IMR-90 (cell line): ENCODE measurements around the gene PPP1R9B.

Experiments
- CEBPB ChIP-seq: IDR thresholded peaks from 2 replicates; pipeline ENCODE4 v1.6.1; 2012; ENCODE audit warnings: low read depth, low read length, improper control_type of control experiment
- CTCF ChIP-seq: conservative IDR thresholded peaks from 2 replicates; pipeline ENCODE4 v1.5.1; 2012; ENCODE audit warnings: mild to moderate bottlenecking, low read depth, low read length, improper control_type of control experiment
- MAFK ChIP-seq: IDR thresholded peaks from 2 replicates; pipeline ENCODE4 v1.6.1; 2012; ENCODE audit warnings: low read depth, low read length, improper control_type of control experiment
- NFE2L2 ChIP-seq: fragments of 150-350 bp; IDR thresholded peaks from 2 replicates; pipeline ENCODE4 v1.6.1; 2016; ENCODE audit warnings: low read depth, mild to moderate bottlenecking, low read length
- POLR2A ChIP-seq: IDR thresholded peaks from 2 replicates; pipeline ENCODE4 v1.6.1; 2012; ENCODE audit warnings: mild to moderate bottlenecking, low read depth, low read length
- RAD21 ChIP-seq: IDR thresholded peaks from 2 replicates; pipeline ENCODE4 v1.6.1; 2012; ENCODE audit warnings: low read length, improper control_type of control experiment
- RCOR1 ChIP-seq: IDR thresholded peaks from 2 replicates; pipeline ENCODE4 v1.6.1; 2012; ENCODE audit warnings: mild to moderate bottlenecking, low read length, improper control_type of control experiment; ENCODE audit not compliant: insufficient replicate concordance
- SMC3 ChIP-seq: fragments of 150-350 bp; IDR thresholded peaks from 2 replicates; pipeline ENCODE4 v1.6.1; 2016; ENCODE audit warnings: low read depth, mild to moderate bottlenecking, antibody characterized with exemption, low read length, moderate library complexity
- TF ChIP-seq, protein P1 (sequence below): fragments of 150-350 bp; IDR thresholded peaks from 2 replicates; pipeline ENCODE4 v1.6.1; 2016; ENCODE audit warnings: low read depth, mild to moderate bottlenecking, low read length, moderate library complexity, borderline replicate concordance

DNA sequence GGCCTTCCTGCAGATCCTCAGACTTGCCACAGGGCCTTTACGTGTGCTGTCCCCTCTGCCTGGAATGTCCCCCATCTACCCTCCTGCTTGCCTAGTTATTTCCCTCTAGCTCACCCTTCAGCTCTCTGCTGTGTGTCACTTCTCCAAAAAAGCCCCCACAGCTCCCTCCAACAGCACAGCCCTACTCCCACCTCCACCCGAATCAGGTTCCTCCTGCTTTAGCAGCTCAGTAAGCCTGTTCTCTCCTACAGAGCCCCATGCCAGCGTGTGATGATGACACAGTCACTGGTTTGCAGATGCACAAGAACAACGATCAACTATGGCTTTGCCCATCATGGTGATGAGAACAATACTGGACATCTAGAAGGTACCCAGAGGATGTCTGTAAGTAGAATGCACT is 13.4 kb downstream of the PPP1R9B start:
- TF ChIP-seq CTCF (no peak), SMC3 (no peak), CEBPB (no peak), POLR2A (no peak), NFE2L2 (no peak), RAD21 (no peak), RCOR1 (no peak), MAFK (no peak)
- TF ChIP-seq, protein P1, sequence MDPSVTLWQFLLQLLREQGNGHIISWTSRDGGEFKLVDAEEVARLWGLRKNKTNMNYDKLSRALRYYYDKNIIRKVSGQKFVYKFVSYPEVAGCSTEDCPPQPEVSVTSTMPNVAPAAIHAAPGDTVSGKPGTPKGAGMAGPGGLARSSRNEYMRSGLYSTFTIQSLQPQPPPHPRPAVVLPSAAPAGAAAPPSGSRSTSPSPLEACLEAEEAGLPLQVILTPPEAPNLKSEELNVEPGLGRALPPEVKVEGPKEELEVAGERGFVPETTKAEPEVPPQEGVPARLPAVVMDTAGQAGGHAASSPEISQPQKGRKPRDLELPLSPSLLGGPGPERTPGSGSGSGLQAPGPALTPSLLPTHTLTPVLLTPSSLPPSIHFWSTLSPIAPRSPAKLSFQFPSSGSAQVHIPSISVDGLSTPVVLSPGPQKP, result no peak
